Liver (tissue), 2 donors: ENCODE results near the gene PIK3R3.

Experiments used
- HNF4A ChIP-seq, 2 donors: conservative IDR thresholded peaks; 2 replicates each; pipeline ENCODE4 v1.6.1; 2016; ENCODE audit warnings: antibody characterized with exemption in 2 of 2, mild to moderate bottlenecking in 2 of 2
- JUND ChIP-seq, 2 donors: IDR thresholded peaks; 2 replicates each; pipeline ENCODE4 v1.6.1; 2016; ENCODE audit warnings: antibody characterized with exemption in 2 of 2
- TF ChIP-seq, protein P1 (sequence below): IDR thresholded peaks from 2 replicates; pipeline ENCODE4 v1.6.1; 2016; ENCODE audit warnings: antibody characterized with exemption
- donor health status: healthy.

- TF ChIP-seq, protein P1, sequence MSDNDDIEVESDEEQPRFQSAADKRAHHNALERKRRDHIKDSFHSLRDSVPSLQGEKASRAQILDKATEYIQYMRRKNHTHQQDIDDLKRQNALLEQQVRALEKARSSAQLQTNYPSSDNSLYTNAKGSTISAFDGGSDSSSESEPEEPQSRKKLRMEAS: no peak
- no peak for TF ChIP-seq JUND (IDR thresholded peaks at IDR 0.05)
- no peak for TF ChIP-seq HNF4A (conservative IDR thresholded peaks at IDR 0.05)
Measured at GRCh38 chr1:46131093-46131492, 1.3 kb downstream of the PIK3R3 start.
